HEK293 (cell line): ENCODE measurements around the gene MVB12B.

ENCODE experiments used
- CTCF ChIP-seq: fragments of 450-650 bp; formaldehyde crosslinking; IDR thresholded peaks from 2 replicates; pipeline ENCODE4 v1.5.1; 2016; ENCODE audit warnings: missing biosample characterization, missing genetic modification characterization
- ZNF184 ChIP-seq: fragments of 450-650 bp; IDR thresholded peaks from 2 replicates; pipeline ENCODE4 v1.5.1; 2018; ENCODE audit warnings: missing biosample characterization, mild to moderate bottlenecking, missing genetic modification characterization
- ZNF670 ChIP-seq: fragments of 450-650 bp; formaldehyde crosslinking; IDR thresholded peaks from 2 replicates; pipeline ENCODE4 v1.5.1; 2016; ENCODE audit warnings: missing biosample characterization, missing genetic modification characterization, low read depth
- ZNF830 ChIP-seq: fragments of 450-650 bp; IDR thresholded peaks from 2 replicates; pipeline ENCODE4 v1.5.0; 2018; ENCODE audit warnings: missing biosample characterization, missing genetic modification characterization, low read depth, mild to moderate bottlenecking, moderate library complexity
- TF ChIP-seq, protein P1 (sequence below): fragments of 450-650 bp; formaldehyde crosslinking; IDR thresholded peaks from 2 replicates; pipeline ENCODE4 v1.5.1; 2016; ENCODE audit warnings: missing biosample characterization, missing genetic modification characterization

- TF ChIP-seq CTCF (tag by site-specific recombination), result no peak
- no peak for TF ChIP-seq ZNF830 (tag by site-specific recombination)
- no peak for TF ChIP-seq ZNF184
- TF ChIP-seq ZNF670 (tag by site-specific recombination), result no peak
- TF ChIP-seq, protein P1, sequence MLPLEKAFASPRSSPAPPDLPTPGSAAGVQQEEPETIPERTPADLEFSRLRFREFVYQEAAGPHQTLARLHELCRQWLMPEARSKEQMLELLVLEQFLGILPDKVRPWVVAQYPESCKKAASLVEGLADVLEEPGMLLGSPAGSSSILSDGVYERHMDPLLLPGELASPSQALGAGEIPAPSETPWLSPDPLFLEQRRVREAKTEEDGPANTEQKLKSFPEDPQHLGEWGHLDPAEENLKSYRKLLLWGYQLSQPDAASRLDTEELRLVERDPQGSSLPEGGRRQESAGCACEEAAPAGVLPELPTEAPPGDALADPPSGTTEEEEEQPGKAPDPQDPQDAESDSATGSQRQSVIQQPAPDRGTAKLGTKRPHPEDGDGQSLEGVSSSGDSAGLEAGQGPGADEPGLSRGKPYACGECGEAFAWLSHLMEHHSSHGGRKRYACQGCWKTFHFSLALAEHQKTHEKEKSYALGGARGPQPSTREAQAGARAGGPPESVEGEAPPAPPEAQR (tag by site-specific recombination), result no peak
Measured at GRCh38 chr9:126532951-126533925, 206.6 kb downstream of the MVB12B start.
